Measurements from ENCODE around the gene LRRC32. TPM values are rescaled to one million over a fixed set of nuclear protein-coding genes. Genes with fewer than 3 reads are reported as not detected.

LRRC32 gene
- total RNA-seq, 2 experiments from 2014 or later = 5.5 to 25.3 TPM

- Histone ChIP-seq H3K79me2 (ENCODE audit: insufficient read depth, low read depth, low read length) (no peaks in the 10 kb centered on the region), H3K9me2 (ENCODE audit: insufficient read depth, low read length) (no peaks in the 10 kb centered on the region), H3K27ac (ENCODE audit: low read depth, low read length, poor library complexity, severe bottlenecking) (no peak overlapping the region), H3K4me1 (ENCODE audit: insufficient read depth, low read length, poor library complexity, severe bottlenecking) (peaks cover 5% of the 10 kb centered on the region), H3K4me2 (ENCODE audit: low read length) (no peak overlapping the region), H2AFZ (ENCODE audit: low read length) (no peak overlapping the region), H3K4me3 (ENCODE audit: low read depth, low read length, poor library complexity, severe bottlenecking) (no peak overlapping the region), H3K36me3 (ENCODE audit: insufficient read depth, low read length) (no peaks in the 10 kb centered on the region), H4K20me1 (ENCODE audit: insufficient read depth, low read length) (no peaks in the 10 kb centered on the region), H3K9me3 (ENCODE audit: low read length) (no peaks in the 10 kb centered on the region)
- POLR2A ChIA-PET = no interaction called here
- TF ChIP-seq CTCF (conservative IDR thresholded peaks at IDR 0.05; ENCODE audit: low read length) = no peak
- no peak for TF ChIP-seq EZH2phosphoT487 (IDR thresholded peaks at IDR 0.05; ENCODE audit: borderline replicate concordance, low read depth, low read length)
- intact Hi-C loops (cut with micrococcal nuclease; ENCODE audit: unreplicated experiment) = no loop called here
- CTCF ChIA-PET (ENCODE audit: unreplicated experiment) = no interaction called here
- BruUV-seq (replicated peaks) = no TSS peak
- DNase-seq (ENCODE audit: low spot score) = no peak
Observed at GRCh38 chr11:76692956-76693355, 22.4 kb upstream of the LRRC32 start.

GRCh38 chr11:76691655-76692054 is 21.1 kb upstream of the LRRC32 start:
- no TSS peak for BruUV-seq (replicated peaks)
- POLR2A ChIA-PET = no interaction called here

GRCh38 chr11:76690736-76691135 is 20.2 kb upstream of the LRRC32 start:
- intact Hi-C loops (cut with micrococcal nuclease; ENCODE audit: unreplicated experiment) = no loop called here
- no peak overlapping the region for H3K4me2 ChIP-seq (ENCODE audit: low read length)
- BruUV-seq (replicated peaks) = no TSS peak
- H3K4me3 ChIP-seq (ENCODE audit: low read depth, low read length, poor library complexity, severe bottlenecking) = no peak overlapping the region
- peaks cover 16% of the 10 kb centered on the region for H3K4me1 ChIP-seq (ENCODE audit: insufficient read depth, low read length, poor library complexity, severe bottlenecking)
- ChIA-PET CTCF (ENCODE audit: unreplicated experiment) (no interaction called here), POLR2A (no interaction called here)
- TF ChIP-seq CTCF (conservative IDR thresholded peaks at IDR 0.05; ENCODE audit: low read length) (no peak), EZH2phosphoT487 (IDR thresholded peaks at IDR 0.05; ENCODE audit: borderline replicate concordance, low read depth, low read length) (no peak)
- no peaks in the 10 kb centered on the region for H3K36me3 ChIP-seq (ENCODE audit: insufficient read depth, low read length)
- H3K79me2 ChIP-seq (ENCODE audit: insufficient read depth, low read depth, low read length) = no peaks in the 10 kb centered on the region
- H3K27ac ChIP-seq (ENCODE audit: low read depth, low read length, poor library complexity, severe bottlenecking) = no peak overlapping the region
- H4K20me1 ChIP-seq (ENCODE audit: insufficient read depth, low read length) = no peaks in the 10 kb centered on the region
- H3K9me2 ChIP-seq (ENCODE audit: insufficient read depth, low read length) = no peaks in the 10 kb centered on the region
- H2AFZ ChIP-seq (ENCODE audit: low read length) = no peak overlapping the region
- no peaks in the 10 kb centered on the region for H3K9me3 ChIP-seq (ENCODE audit: low read length)
- no peak for DNase-seq (ENCODE audit: low spot score)

More at GRCh38 chr11:76691655-76692054, 21.1 kb upstream of the LRRC32 start:
- Histone ChIP-seq H3K4me2 (ENCODE audit: low read length) (no peak overlapping the region), H3K4me1 (ENCODE audit: insufficient read depth, low read length, poor library complexity, severe bottlenecking) (peaks cover 8% of the 10 kb centered on the region), H3K36me3 (ENCODE audit: insufficient read depth, low read length) (no peaks in the 10 kb centered on the region), H4K20me1 (ENCODE audit: insufficient read depth, low read length) (no peaks in the 10 kb centered on the region), H3K4me3 (ENCODE audit: low read depth, low read length, poor library complexity, severe bottlenecking) (no peak overlapping the region), H2AFZ (ENCODE audit: low read length) (no peak overlapping the region), H3K27ac (ENCODE audit: low read depth, low read length, poor library complexity, severe bottlenecking) (no peak overlapping the region), H3K79me2 (ENCODE audit: insufficient read depth, low read depth, low read length) (no peaks in the 10 kb centered on the region), H3K9me2 (ENCODE audit: insufficient read depth, low read length) (no peaks in the 10 kb centered on the region), H3K9me3 (ENCODE audit: low read length) (no peaks in the 10 kb centered on the region)
- intact Hi-C loops (cut with micrococcal nuclease; ENCODE audit: unreplicated experiment) = no loop called here
- TF ChIP-seq EZH2phosphoT487 (IDR thresholded peaks at IDR 0.05; ENCODE audit: borderline replicate concordance, low read depth, low read length) = no peak
- TF ChIP-seq CTCF (conservative IDR thresholded peaks at IDR 0.05; ENCODE audit: low read length) = no peak
- CTCF ChIA-PET (ENCODE audit: unreplicated experiment) = no interaction called here
- DNase-seq (ENCODE audit: low spot score) = no peak

Measured in OCI-LY7 (cell line).